GM18499 (cell line): ENCODE measurements around the gene OCA2.
"Not testable (repeated sequence)": the region's sequence is repeated elsewhere in the genome, so short reads cannot be mapped to it uniquely, and the experiment has no call there.

Experiments
- ATAC-seq: cut with Tn5 transposase; IDR thresholded peaks from one replicate; pipeline ENCODE4 v1.9.1; 2021; ENCODE audit warnings: moderate number of reproducible peaks; ENCODE audit not compliant: insufficient read depth, unreplicated experiment

The OCA2 gene

DNA sequence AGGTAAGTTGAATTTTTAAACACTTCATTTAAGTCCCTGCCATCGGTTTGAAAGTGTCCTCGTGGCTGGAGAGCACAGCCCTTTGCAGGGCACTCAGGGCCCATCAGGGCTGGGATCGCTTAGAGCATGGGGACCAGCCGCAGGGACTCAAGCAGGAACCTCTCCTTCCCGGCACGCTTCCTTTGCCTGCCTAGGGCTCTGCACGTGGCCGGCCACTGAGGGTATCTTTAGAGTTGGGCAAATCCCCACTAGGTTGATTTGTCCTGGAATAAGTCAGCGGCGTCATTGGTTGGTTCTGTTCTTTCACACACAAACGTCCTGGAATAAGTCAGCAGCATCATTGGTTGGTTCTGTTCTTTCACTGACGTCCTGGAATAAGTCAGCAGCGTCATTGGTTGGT is 131.6 kb downstream of the OCA2 start:
- ATAC-seq: no peak

DNA sequence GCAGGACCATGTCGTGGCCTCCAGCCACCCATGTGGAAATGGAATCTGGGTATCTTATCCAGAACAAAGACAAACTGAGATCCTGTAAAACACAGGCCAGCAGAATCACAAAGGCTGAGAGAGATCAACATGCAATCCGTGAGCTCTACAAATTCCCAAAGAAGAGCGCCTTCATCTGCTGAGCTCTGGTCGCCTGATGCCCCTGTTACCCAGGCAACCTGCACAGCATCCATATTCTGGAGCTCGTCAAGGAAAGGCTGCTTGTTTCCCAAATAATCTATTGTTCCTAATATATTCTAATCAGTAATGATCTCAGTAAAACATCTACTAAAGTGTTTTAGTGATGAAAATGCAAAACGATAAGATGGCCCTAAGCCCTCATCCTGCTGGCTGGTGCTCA is 133.6 kb downstream of the OCA2 start:
- ATAC-seq: no peak

DNA sequence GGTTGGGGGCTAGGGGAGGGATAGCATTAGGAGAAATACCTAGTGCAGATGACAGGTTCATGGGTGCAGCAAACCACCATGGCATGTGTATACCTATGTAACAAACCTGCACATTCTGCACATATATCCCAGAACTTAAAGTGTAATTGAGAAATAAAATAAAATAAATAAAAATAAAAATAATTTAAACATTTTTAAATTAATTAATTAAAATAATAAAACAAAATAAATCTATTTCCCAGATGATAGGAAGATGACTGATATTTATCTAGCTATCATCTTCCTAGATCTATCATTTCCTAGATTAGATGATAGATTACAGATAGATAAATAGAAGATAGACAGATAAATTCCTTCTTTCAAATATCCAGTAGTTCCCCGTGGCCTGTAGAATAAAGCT is 137.3 kb downstream of the OCA2 start:
- ATAC-seq: no peak

DNA sequence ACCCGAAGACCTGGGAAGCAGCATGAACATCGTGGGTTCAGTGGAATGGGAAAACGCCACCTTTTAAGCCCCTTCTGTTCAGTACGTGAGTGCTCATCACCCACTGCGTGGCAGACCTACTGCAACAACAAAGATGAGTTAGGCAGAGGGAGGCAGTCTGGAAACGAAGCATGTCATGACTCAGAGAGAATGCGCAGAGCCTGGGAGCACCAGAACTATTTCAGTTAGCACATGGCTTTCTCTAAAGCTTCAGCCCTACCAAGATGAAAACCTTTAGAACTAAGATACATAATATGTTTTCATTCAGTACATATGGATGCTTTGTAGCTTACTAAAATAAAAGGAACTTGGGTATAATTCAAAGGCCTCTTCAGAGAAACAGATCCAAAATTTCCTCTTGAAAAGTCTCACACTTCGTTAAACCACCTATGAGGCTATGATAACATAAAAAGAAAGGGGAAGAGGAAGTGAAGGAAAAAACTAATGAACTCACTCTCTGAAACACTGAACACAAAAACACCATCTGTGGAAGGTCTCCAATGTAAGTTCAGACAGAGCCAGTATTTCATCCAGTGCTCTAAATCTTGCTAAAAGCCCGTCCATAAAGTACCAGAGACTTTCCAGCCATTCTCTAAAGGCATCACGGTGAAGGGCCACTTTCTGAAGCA is 140.1 kb downstream of the OCA2 start:
- ATAC-seq: no peak

DNA sequence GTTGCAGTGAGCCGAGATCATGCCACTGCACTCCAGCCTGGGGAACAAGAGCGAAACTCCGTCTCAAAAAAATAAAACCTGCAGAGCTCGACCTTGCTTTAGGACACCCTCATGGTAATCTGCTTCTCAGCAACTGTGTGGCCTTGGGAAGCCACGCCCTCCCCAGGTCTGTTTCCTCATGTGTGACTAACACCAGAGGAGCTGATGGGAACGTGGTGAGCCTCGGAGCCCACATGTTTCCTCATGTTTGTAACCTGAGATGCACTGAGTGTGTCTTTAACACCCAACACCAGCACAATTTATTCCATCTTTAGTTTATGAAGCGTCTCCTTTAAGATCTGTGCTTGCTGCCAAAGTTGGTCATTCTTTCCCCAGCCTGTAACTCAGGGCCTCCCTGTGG is 142.8 kb downstream of the OCA2 start:
- no peak for ATAC-seq

DNA sequence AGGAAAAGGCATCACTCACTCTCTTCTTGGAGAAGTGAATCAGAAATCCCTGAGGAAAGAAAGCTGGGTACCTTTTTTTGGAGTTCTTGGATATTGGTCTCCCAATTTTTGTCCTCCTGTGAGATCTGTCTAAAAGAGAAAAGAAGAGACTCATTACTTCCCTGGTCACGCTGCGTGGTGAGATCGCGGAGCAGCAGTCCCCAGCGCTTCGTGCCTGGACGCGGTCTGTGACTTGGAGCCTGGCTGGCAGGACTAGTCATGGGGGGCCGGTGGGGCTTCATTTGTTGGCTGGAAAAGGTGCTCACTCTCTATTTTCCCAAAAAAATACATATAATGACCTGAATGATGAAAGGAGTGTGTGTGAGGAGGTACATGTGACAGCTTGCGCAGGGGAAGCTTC is 144.0 kb downstream of the OCA2 start:
- ATAC-seq: no peak

DNA sequence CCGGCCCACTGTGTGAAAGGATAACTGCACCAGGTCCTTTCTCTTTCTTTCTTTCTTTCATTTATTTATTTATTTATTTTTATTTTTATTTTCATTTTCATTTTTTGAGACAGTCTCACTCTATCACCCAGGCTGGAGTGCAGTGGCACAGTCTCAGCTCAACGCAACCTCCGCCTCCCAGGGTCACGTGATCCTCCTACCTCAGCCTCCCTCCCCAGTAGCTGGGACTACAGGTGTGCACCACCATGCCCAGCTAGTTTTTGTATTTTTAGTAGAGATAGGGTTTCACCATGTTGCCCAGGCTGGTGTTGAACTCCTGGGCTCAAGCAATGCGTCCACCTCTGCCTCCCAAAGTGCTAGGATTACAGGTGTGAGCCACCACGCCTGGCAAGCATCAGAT is 146.5 kb downstream of the OCA2 start:
- not testable (repeated sequence) for ATAC-seq

DNA sequence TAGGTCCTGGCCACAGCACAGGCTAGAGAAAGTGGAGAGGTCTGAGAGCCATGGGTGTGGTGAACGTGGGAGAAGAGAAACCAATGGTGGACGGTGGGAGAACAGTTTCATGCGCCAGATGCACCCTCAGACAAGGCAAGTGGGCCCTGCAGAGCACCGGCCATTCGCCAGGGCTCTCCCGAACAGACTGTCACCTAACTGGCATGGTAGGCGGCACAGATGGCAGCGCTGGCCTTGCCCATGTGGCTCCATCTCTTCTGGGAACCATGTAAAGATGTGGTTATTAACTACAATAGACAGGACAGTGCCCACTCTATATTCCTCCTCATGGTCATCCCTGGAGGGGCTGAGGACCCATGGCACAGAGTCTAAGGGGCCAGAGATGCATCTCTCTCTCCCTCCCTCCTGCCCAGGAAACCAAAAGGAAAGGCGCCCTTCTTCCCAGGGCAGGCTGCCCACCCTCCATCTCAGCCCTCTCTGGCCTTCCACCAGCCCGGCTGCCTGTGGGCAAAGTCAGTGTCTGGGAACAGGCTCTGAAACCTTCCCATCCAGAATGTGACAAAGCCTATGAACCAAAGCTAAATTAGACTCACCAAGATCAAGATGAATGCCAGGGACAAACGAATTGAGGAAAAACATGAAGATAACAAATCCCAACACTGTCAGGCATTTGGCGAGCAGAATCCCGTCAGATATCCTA is 147.8 kb downstream of the OCA2 start:
- ATAC-seq: no peak

DNA sequence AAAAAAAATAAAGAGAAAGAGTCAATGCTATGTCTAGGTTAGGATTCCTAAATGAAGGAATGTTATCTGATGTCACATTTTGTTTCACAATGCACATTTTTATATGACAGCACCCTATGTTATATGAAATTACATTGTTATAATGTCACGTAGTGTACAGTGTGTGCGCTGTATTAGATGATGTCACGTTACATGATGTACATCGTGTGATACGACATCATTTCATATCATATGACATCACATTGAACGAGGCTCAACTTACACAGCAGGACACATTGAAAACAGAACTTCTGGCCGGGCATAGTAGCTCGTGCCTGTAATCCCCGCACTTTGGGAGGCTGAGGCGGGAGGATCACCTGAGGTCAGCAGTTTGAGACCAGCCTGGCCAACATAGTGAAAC is 150.0 kb downstream of the OCA2 start:
- ATAC-seq: no peak

DNA sequence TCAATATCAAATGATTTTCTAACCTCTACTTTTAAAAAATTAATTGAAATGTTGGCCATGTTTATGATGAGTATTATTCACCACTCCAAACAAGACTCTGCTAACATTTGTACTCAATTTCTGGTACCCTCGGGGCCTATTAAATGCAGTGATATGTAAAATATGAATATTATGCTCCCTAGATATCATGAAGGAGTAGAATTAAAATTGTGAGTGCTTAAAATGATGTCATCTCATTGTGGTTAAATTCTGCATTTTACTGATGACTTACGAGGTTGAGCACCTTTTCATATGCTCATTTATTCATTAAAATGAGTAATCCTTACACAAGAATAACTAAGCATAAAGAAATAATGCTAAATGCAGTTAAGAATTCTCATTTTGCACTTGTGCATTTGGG is 159.9 kb downstream of the OCA2 start:
- no peak for ATAC-seq

DNA sequence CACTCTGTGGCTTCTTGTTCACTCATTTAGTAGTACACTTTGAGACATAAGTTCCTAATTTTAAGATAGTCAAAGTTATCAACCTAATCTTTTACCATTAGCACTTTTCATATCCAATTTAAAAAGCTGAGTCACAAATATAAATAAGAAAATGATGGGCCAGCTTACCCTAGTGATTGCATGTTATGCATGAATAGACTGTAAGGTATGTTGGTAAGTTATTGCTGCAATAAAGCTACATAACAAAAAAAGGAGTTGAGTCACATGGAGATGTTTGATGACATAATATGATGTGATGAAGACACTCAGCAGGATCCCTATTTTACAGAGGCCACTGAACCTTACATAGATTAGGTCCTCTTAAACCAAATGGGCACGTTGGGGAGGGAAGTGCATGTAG is 161.3 kb downstream of the OCA2 start:
- ATAC-seq: no peak

DNA sequence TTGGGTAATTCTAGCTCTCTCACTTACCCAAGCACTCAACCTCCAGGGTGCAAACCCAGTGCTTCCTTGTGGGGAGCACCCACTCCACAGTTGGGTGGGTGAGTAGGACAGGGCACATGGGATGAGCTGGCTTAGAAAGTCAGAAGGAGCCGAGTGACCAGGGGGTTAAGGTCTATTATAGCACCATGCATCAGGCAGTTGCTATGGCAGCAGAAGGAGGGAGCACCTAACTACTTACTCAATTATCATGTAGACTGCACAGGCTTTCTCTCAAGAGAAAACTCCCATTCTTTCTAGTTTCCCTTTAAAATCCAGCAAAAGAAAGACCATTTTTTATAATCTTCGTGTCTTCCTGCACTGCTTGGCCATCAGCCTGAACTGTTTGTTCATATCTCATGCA is 163.0 kb downstream of the OCA2 start:
- ATAC-seq: no peak

DNA sequence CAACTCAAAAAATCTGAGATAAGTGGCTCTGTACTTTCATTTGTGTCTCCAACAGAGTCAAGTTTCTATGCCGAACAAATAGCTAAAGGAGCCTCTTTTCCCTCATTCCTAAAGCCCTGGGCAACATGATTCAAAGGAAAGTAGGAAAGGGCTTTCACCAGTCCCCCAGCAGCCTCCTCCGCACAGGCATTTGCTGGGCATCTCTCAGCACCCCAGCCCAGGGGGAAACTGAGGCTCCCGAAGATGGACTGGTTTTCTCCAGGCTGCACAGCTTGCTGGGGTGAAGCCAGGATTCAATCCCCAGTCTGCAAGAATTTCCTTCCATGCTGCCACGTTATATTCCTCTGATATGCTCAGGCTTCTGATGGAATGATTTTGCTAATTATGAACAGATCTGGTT is 163.8 kb downstream of the OCA2 start:
- no peak for ATAC-seq

DNA sequence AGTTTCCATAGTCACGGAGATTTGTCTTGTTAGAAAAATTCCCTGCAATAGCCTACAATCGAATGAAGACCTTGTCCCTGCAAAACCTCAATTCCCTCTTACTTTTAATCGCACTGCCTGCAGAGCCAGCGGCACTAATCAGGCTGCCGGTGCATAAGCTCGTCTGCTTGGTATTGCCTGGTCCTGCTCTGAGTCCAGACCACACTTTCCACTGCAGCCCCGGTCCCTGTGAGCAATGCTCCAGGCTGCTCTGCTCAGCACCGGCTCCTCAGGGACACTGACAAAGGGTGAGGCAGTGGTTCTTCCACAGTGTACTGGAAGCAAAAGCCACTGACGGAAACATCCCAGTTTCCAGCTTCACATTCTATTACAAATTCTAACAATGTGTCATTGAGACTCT is 164.3 kb downstream of the OCA2 start:
- no peak for ATAC-seq

DNA sequence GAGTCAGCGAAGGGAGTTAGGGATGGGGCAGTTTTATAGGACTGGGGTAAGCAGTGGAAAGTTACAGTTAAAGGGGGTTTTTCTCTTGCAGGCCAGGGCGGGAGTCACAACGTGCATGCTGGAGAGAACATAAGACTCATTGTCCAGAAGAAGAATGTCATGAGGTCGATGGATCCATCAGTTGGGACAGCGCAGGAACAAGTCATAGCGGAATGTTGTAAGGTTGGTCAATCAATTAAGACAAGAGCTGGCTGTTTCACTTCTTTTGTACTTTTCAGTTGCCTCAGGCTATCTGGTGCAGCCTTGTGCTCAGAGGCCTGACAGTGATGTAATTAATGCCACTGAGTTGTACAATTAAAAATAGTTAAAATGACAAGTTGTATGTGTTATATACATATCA is 165.6 kb downstream of the OCA2 start:
- ATAC-seq: no peak

DNA sequence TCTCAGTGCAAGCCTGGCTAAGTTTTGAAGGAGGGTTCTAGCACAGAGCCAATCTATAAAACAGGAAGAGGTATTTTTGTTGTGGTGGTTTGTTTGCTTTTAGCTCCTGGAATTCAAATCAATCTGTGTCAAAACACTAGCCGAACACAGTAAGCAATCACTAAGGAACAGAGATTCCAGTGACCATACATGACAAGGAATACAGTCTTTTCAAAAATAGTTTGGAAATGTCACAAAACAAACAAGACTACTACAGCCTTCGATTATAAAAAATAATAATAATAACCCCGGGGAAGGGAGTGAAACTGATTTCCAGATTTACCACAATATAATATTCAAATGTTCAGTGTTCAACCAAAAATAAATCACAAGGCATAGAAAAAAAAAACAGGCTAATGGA is 166.5 kb downstream of the OCA2 start:
- ATAC-seq: no peak

DNA sequence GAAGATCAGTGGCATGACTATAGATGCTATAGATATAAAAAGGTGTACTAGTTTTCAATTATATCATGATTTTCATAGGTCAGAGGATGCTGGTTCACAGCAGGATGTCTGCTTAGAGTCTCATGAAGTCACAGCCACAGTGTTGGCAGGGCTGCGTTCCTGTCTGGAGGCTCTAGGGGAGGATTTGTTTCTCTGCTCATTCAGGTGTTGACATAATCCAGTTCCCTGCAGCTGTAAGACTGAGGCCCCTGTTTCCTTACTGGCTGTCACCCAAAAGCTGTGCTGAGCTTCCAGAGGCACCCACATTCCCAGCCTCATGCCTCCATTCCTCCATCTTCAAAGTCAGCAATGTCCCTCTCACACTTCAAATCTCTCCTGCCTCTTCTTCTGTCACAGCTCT is 170.7 kb downstream of the OCA2 start:
- ATAC-seq: no peak

DNA sequence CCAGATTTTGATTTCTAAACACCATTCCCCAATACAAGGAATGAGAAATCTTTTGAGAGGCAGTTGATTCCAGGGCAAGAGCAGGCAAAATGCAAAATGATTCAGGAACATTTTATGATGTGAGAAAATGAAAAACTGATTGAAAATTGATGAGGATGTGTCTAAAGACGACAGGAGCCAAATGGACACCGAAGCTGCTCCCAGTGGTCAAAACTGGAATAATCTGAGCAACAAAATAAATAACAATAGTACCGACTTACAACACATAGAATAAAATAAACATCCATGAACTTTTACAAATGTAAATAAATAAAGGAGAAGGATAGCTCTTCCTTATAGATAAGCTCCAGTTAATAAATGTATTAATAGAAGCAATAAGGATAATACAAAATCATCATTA is 186.8 kb downstream of the OCA2 start:
- ATAC-seq: no peak

DNA sequence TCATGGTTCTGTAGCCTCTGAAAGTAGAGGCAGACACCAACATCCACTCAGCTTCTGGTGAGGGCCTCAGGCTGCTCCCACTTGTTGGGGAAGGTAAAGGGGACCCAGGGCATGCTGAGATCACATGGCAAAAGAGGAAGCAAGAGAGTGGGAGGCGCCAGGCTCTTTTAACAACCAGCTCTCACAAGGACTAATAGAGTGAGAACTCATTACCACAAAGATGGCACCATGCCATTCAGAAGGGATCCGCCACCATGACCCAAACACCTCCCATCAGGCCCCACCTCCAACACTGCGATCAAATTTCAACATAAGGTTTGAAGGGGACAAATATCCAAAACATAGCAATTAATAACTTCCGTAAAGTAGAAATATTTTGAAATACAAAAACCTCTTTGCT is 192.3 kb downstream of the OCA2 start:
- no peak for ATAC-seq

DNA sequence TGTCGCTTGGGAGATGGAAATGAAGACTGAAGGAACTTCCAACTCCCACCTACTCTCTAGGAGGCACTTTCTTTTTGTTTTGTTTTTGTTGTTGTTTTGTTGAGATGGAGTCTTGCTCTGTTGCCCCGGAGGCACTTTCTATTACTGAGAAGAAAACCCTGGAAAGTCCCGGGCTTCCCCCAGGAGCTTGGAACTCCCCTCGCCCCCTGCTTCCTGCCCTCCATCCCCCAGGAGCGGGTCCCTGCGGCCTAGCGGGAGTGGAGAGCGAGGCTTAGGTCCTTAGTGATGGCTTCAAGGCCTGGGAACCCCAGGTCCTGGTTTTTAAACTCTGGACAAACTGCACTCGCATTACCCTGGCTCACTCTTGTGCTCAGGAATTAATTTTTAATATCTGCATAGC is 195.7 kb downstream of the OCA2 start:
- ATAC-seq: no peak

DNA sequence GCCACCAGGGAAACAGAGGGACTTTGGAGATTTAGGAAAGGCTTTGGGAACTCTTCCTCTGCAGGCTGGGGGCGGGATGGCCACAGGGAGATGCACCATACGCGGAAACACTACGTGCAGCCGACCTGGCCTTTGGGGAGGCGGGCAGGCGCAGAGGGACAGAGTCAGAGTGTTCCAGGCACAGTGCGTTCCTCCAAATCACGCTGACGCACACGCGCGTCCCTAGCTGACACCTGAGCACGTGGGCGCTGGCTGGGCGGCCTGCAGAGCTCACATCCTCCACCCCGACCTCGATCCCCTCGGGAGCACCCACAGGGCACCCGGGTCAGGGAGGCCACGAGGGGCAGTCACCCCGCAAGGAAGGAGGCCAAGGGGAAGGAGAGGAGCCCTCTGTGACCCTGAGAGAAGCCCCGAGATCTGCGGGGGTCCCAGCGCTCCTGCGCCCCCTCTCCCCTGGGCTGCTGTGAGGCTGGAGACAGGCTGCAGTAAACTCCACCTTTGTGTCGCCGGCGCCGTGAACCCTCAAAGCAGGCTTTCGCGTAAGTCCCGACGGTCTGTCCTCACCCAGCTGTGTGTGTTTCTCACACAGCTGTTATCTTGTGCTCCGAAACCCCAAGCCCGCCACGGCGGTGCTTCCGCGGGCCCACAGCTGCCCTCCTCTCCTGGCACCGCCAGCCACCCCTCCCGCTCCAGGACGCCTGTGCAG is 196.3 kb downstream of the OCA2 start:
- no peak for ATAC-seq
